Upper lobe of left lung (tissue), 6 donors: ENCODE results near the gene TBXAS1. TPM values are rescaled to one million over a fixed set of nuclear protein-coding genes. Genes with fewer than 3 reads are reported as not detected.
A peak's percentile ranks its signal among the peaks of the same experiment; 100 is the strongest.

Source experiments
- ATAC-seq, 2 donors: fragments of 200-7000 bp; cut with Tn5 transposase; one replicate each; pipeline ENCODE4 v1.9.1; 2022; ENCODE audit warnings: mild to moderate bottlenecking in 2 of 2, moderate library complexity in 2 of 2; ENCODE audit not compliant: low FRiP score in 2 of 2
- DNase-seq, 2 donors: peaks; one replicate each; pipeline ENCODE4 v3.0.0-alpha.2; 2019 to 2020
- H3K27ac ChIP-seq, 4 donors: fragments of 200-600 bp; sonication (generic); one replicate each; pipeline ENCODE4 v1.5.1; 2016 to 2019
- H3K27me3 ChIP-seq, 4 donors: fragments of 200-600 bp; sonication (generic); one replicate each; pipeline ENCODE4 v1.5.1; 2017 to 2019
- H3K36me3 ChIP-seq, 4 donors: fragments of 200-600 bp; sonication (generic); one replicate each; pipeline ENCODE4 v1.5.1; 2016 to 2019
- H3K4me1 ChIP-seq, 4 donors: fragments of 200-600 bp; sonication (generic); one replicate each; pipeline ENCODE4 v1.5.1; 2018 to 2019
- H3K4me3 ChIP-seq, 4 donors: fragments of 200-600 bp; sonication (generic); one replicate each; pipeline ENCODE4 v1.5.1; 2017 to 2019; ENCODE audit warnings: mild to moderate bottlenecking in 2 of 4, moderate library complexity in 1 of 4
- H3K9me3 ChIP-seq, 4 donors: fragments of 200-600 bp; sonication (generic); one replicate each; pipeline ENCODE4 v1.5.1; 2018 to 2019
- EP300 ChIP-seq, 4 donors: sonication (generic); formaldehyde crosslinking; IDR thresholded peaks; one replicate each; pipeline ENCODE4 v1.5.1; 2017; ENCODE audit warnings: antibody characterized with exemption in 4 of 4, control low read depth in 2 of 4
- POLR2A ChIP-seq, 4 donors: fragments of 450-650 bp; IDR thresholded peaks; one replicate each; pipeline ENCODE4 v1.5.1; 2016 to 2017; ENCODE audit warnings: antibody characterized with exemption in 4 of 4, mild to moderate bottlenecking in 2 of 4
- POLR2AphosphoS5 ChIP-seq, 2 donors: sonication (generic); formaldehyde crosslinking; IDR thresholded peaks; one replicate each; pipeline ENCODE4 v1.5.1; 2017; ENCODE audit warnings: antibody characterized with exemption in 2 of 2
- WGBS, 2 donors: methylation state at CpG; one replicate each; pipeline ENCODE4 v1.1.5; 2017 to 2018; 5-methylcytosine and 5-hydroxymethylcytosine counted together
- total RNA-seq, 6 donors: library from RNA; depleted of rRNA in 4 of 6; stranded (reverse); fragments of >200 nt in 4 of 6; gene quantifications; one replicate each; pipeline versions ENCODE4 v1.1.0 to v1.2.1, GENCODE V29; 2016 to 2021
- TF ChIP-seq, protein P1 (sequence below), 6 experiments: fragments of 450-650 bp in 4 of 6; fragments of 200-600 bp in 2 of 6; sonication (generic) in 2 of 6; IDR thresholded peaks; one replicate each; pipeline ENCODE4 v1.5.1; 2016 to 2019; ENCODE audit warnings: antibody characterized with exemption in 6 of 6
- donor health status: DM: no; HTN: no; CAD: no; lungs with moderate emphysema.
- donor health status: DM: no; HTN: yes; CAD: no; lungs with severe emphysema.

TBXAS1 gene
- total RNA-seq, 6 donors from 2014 or later: 62.8 to 317 (median 85.6) TPM

DNA sequence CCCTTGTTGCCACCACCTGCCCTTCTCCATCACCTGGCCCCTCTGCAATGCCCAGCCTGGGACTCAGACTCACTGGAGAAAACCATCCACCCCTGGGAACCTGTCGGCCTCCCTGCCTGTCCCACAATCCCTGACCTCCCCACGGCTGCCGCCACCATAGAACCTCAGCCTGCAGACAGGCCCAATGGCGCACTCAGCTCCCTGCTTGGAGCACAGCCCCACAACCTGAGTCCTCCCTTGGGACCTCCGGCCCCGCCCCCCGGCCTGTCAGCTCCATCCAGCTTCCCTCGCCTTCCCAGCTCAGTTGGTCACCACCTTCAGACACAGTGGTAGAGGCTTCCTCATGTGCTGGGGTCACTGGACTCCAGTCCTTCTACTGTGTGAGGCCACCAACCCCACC is 192.5 kb downstream of the TBXAS1 start:
- TF ChIP-seq, protein P1, sequence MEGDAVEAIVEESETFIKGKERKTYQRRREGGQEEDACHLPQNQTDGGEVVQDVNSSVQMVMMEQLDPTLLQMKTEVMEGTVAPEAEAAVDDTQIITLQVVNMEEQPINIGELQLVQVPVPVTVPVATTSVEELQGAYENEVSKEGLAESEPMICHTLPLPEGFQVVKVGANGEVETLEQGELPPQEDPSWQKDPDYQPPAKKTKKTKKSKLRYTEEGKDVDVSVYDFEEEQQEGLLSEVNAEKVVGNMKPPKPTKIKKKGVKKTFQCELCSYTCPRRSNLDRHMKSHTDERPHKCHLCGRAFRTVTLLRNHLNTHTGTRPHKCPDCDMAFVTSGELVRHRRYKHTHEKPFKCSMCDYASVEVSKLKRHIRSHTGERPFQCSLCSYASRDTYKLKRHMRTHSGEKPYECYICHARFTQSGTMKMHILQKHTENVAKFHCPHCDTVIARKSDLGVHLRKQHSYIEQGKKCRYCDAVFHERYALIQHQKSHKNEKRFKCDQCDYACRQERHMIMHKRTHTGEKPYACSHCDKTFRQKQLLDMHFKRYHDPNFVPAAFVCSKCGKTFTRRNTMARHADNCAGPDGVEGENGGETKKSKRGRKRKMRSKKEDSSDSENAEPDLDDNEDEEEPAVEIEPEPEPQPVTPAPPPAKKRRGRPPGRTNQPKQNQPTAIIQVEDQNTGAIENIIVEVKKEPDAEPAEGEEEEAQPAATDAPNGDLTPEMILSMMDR (IDR thresholded peaks at IDR 0.05): no peak
- TF ChIP-seq POLR2AphosphoS5 (IDR thresholded peaks at IDR 0.05): no peak
- TF ChIP-seq EP300 (IDR thresholded peaks at IDR 0.05): no peak
- TF ChIP-seq POLR2A (IDR thresholded peaks at IDR 0.05): no peak
- Histone ChIP-seq H3K27ac (no peak overlapping the region), H3K9me3 (no peaks in the 10 kb centered on the region), H3K4me1 (no peaks in the 10 kb centered on the region), H3K27me3 (no peaks in the 10 kb centered on the region), H3K4me3 (no peak overlapping the region), H3K36me3 (peaks cover 13 to 59% (median 40%) of the 10 kb centered on the region in 4 donors)
- DNase-seq (peak in 1 of 2 donors; percentile 77), ATAC-seq (peak in 1 of 2 donors; percentile 5)
- 94 to 98% methylated on average over 8 of the region's 8 CpGs for WGBS, 2 donors

DNA sequence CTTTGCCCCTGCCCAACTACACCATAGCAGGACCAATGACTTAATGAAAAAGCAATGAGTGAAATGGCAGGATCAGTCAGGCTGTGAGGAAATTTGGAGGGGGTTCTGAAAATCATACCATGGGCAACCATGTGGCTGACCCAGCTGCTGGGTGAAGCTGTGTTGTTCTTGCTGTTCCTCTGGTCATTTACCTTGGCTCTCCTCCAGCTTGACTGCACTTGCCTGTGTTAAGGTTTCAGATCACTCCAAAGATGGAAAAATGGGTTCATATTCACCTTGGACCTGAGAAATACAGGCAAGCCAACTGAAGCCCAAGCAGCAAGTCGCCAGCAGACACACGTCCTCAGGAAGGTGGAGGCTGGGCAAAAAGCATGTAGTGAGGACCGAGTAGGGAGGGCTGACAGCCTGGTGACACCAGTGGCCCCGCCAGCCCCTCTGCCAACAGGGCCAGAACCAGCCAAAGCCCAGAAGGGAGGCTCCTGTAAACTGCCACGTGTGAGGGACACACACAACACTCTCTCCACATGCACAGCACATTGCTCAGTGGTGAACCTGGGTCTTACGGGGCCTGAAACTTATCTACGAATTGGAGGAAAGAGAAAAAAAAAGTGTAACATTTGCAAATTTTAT is 193.6 kb downstream of the TBXAS1 start:
- no peak for ATAC-seq
- Histone ChIP-seq H3K27ac (no peak overlapping the region), H3K9me3 (no peaks in the 10 kb centered on the region), H3K4me3 (no peak overlapping the region), H3K4me1 (no peaks in the 10 kb centered on the region), H3K36me3 (peaks cover 13 to 63% (median 44%) of the 10 kb centered on the region in 4 donors), H3K27me3 (no peaks in the 10 kb centered on the region)
- 84 to 88% methylated on average over 7 of the region's 7 CpGs for WGBS, 2 donors
- peak in 1 of 2 donors; percentile 44 for DNase-seq
- TF ChIP-seq POLR2A (IDR thresholded peaks at IDR 0.05): no peak
- no peak for TF ChIP-seq EP300 (IDR thresholded peaks at IDR 0.05)
- TF ChIP-seq POLR2AphosphoS5 (IDR thresholded peaks at IDR 0.05): no peak
- TF ChIP-seq, protein P1 (IDR thresholded peaks at IDR 0.05): no peak

DNA sequence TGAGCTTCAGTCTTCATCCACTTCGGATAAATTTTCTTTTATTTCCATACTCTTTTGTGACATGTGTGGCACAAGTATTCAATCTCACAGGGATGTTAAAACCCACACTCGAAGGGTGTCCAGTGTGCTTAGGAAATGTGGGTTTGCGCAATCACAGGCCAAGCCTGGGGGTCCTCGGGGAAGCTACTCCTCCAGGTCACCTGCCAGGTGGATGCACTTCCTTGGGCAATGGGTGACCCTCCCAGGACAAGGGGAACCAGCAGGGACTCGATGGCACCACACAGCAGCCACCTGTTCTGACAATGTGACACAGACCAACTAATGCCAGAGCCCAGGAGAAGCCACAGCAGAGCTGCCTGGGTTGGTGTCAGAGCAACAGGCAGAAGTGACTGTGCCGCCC is 194.7 kb downstream of the TBXAS1 start:
- 81 to 84% methylated on average over 4 to 6 of the region's 6 CpGs for whole genome bisulfite sequencing, 2 donors
- no peak for TF ChIP-seq EP300 (IDR thresholded peaks at IDR 0.05)
- no peak for TF ChIP-seq POLR2AphosphoS5 (IDR thresholded peaks at IDR 0.05)
- TF ChIP-seq, protein P1 (IDR thresholded peaks at IDR 0.05): no peak
- no peak for TF ChIP-seq POLR2A (IDR thresholded peaks at IDR 0.05)
- no peak overlapping the region for H3K4me3 ChIP-seq
- H3K4me1 ChIP-seq: no peaks in the 10 kb centered on the region
- H3K36me3 ChIP-seq: peaks cover 13 to 74% (median 46%) of the 10 kb centered on the region in 4 donors
- no peak overlapping the region for H3K27ac ChIP-seq
- ATAC-seq: no peak
- no peaks in the 10 kb centered on the region for H3K27me3 ChIP-seq
- DNase-seq: no peak
- no peaks in the 10 kb centered on the region for H3K9me3 ChIP-seq

DNA sequence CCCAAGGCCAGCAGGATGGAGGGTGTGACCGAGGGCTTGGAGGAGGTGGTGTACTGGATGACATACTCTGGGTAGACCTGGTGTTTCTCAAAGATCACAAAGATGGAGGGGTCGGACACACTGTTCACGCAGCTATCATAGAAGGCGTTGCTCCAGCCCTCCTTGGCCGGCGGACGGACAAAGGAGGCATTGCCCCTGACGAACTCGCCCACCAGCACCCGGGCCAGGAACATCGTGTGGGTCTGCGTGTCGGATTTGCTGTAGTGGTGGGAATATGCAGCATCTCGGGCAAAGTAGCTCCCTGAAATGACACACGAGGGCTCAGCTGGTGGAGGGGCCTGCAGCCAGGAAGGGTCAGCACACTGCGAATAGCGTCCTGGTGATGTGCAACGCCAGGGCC is 195.5 kb downstream of the TBXAS1 start:
- Histone ChIP-seq H3K36me3 (peaks cover 13 to 77% (median 46%) of the 10 kb centered on the region in 4 donors), H3K27me3 (no peaks in the 10 kb centered on the region)

More for the DNA sequence above, 195.5 kb downstream of the TBXAS1 start:
- no peak for DNase-seq
- TF ChIP-seq, protein P1 (IDR thresholded peaks at IDR 0.05): no peak
- no peak for TF ChIP-seq POLR2AphosphoS5 (IDR thresholded peaks at IDR 0.05)
- no peak for TF ChIP-seq EP300 (IDR thresholded peaks at IDR 0.05)
- TF ChIP-seq POLR2A (IDR thresholded peaks at IDR 0.05): no peak
- 92 to 97% methylated on average over 16 to 18 of the region's 18 CpGs for WGBS, 2 donors
- ATAC-seq: no peak
- H3K9me3 ChIP-seq: no peaks in the 10 kb centered on the region
- H3K4me1 ChIP-seq: no peaks in the 10 kb centered on the region
- H3K4me3 ChIP-seq: no peak overlapping the region
- no peak overlapping the region for H3K27ac ChIP-seq
